Measurements from ENCODE around the gene UMAD1.

Gene UMAD1

DNA sequence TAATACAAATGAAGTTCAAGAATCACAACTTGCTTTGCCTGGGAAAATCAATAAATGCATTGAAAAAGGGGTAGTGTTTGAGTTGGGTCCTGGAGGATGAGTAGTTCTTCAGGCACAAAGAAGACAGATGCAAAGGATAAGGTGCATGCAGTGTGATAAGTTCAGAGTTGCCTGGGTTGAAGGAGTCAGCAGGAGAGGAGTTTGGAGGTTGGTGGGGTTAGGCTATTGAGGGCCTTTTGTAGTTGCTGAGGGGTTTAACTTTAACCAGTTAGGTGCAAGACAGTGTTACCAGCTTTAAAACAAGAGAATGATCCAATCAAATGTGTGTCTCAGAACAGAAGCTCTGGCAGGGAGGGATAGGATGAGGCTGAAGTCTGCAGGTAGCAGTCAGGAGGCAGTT is 283.8 kb downstream of the UMAD1 start:
- no peak overlapping the region for H3K4me3 ChIP-seq (ENCODE audit: low read depth, low read length)
- no peak for DNase-seq (ENCODE audit: low read depth)

Data from skeletal muscle cell (primary cell).